Stomach (tissue), 4 donors: ENCODE data around the gene ZNF891.

Experiments
- CTCF ChIP-seq, 7 experiments: fragments of 450-650 bp in 4 of 7; fragments of 200-600 bp in 3 of 7; sonication (generic) in 3 of 7; IDR thresholded peaks; one replicate each; pipeline ENCODE4 v1.5.1; 2016 to 2019; ENCODE audit warnings: antibody characterized with exemption in 7 of 7, control low read depth in 2 of 7, mild to moderate bottlenecking in 1 of 7
- POLR2AphosphoS5 ChIP-seq, 3 donors: sonication (generic); formaldehyde crosslinking; IDR thresholded peaks; one replicate each; pipeline ENCODE4 v1.6.1; 2016; ENCODE audit warnings: antibody characterized with exemption in 3 of 3

GRCh38 chr12:133080368-133081158 is 49.5 kb downstream of the ZNF891 start, which contains the start of gene ZNF140:
- peak in 4 of 7 experiments; percentile 7 to 38 (median 20) for TF ChIP-seq CTCF (IDR thresholded peaks at IDR 0.05)
- TF ChIP-seq POLR2AphosphoS5 (IDR thresholded peaks at IDR 0.05): peak; percentile 58 to 80 (median 66)
